Naive thymus-derived CD8-positive, alpha-beta T cell (primary cell): ENCODE data around the gene MT4. TPM values are rescaled to one million over a fixed set of nuclear protein-coding genes. Genes with fewer than 3 reads are reported as not detected.
A peak's percentile ranks its signal among the peaks of the same experiment; 100 is the strongest.

Experiments
- ATAC-seq, 2 donors: fragments of 150-1000 bp; cut with Tn5 transposase in 1 of 2; sonication (Bioruptor Pico), chemical (Tn5 transposase) in 1 of 2; 1 replicate in 1 of 2; 2 replicates in 1 of 2; pipeline ENCODE4 v1.10.0; 2021; ENCODE audit warnings: mild to moderate bottlenecking in 2 of 2, moderate library complexity in 2 of 2
- POLR2A ChIA-PET: fragments of 350-600 bp; sonication (Branson Sonifier 250); formaldehyde crosslinking; loops from one replicate; lab custom pipeline; 2021; ENCODE audit warnings: antibody characterized with exemption; lab: Charles Lee
- DNase-seq, 10 donors: peaks; one replicate each; pipeline versions ENCODE4 v3.0.0 to v3.0.0-alpha.2; 2020 to 2022
- H3K27ac Mint-ChIP-seq, 10 donors: one replicate each; pipeline ENCODE4 v1.8.0; 2020 to 2022; ENCODE audit warnings: mild to moderate bottlenecking in 10 of 10, mixed read lengths in 10 of 10, moderate library complexity in 4 of 10, inconsistent platforms in 1 of 10
- H3K27me3 Mint-ChIP-seq, 5 donors: one replicate each; pipeline ENCODE4 v1.8.0; 2021 to 2022; ENCODE audit warnings: mixed read lengths in 5 of 5
- H3K36me3 Mint-ChIP-seq, 3 donors: one replicate each; pipeline ENCODE4 v1.8.0; 2020 to 2022; ENCODE audit warnings: mixed read lengths in 3 of 3, mild to moderate bottlenecking in 2 of 3, inconsistent platforms in 1 of 3
- H3K4me1 Mint-ChIP-seq, 4 donors: one replicate each; pipeline ENCODE4 v1.8.0; 2021 to 2022; ENCODE audit warnings: mixed read lengths in 4 of 4
- H3K4me3 Mint-ChIP-seq, 10 donors: one replicate each; pipeline ENCODE4 v1.8.0; 2020 to 2022; ENCODE audit warnings: mild to moderate bottlenecking in 10 of 10, mixed read lengths in 10 of 10, moderate library complexity in 6 of 10, inconsistent platforms in 1 of 10
- H3K9me3 Mint-ChIP-seq, 9 donors: one replicate each; pipeline ENCODE4 v1.8.0; 2020 to 2022; ENCODE audit warnings: mixed read lengths in 9 of 9, mild to moderate bottlenecking in 3 of 9, inconsistent platforms in 1 of 9, moderate library complexity in 1 of 9
- polyA plus RNA-seq, 3 donors: library from polyadenylated mRNA; unstranded; fragments of 300-500 nt; fragmentation: Illumina TruSeq; gene quantifications; one replicate each; pipeline ENCODE4 v1.2.3, GENCODE V29; 2021
- total RNA-seq, 8 experiments: library from RNA in 2 of 8; stranded (reverse) in 2 of 8; gene quantifications; one replicate each; pipeline ENCODE4 v1.2.3 and lab custom pipeline; 2021 to 2026

MT4 gene
- total and polyA plus RNA-seq, 5 experiments from 2014 or later: not detected

GRCh38 chr16:56542039-56542438 lies 22.8 kb upstream of the MT4 start:
- H3K27me3 Mint-ChIP-seq: peaks cover 2 to 27% (median 7%) of the 10 kb centered on the region in 5 donors
- no peaks in the 10 kb centered on the region for H3K36me3 Mint-ChIP-seq
- no peak overlapping the region for H3K4me3 Mint-ChIP-seq
- ATAC-seq (no peak), DNase-seq (no peak)
- POLR2A ChIA-PET: no interaction called here
- no peak overlapping the region for H3K27ac Mint-ChIP-seq
- peaks cover 0 to 4% (median 2%) of the 10 kb centered on the region in 4 donors for H3K4me1 Mint-ChIP-seq
- peaks cover 0 to 2% (median 0%) of the 10 kb centered on the region in 9 donors for H3K9me3 Mint-ChIP-seq

GRCh38 chr16:56547120-56547948 lies 17.5 kb upstream of the MT4 start:
- POLR2A ChIA-PET: interaction anchor here (0.6 to 0.8 kb wide), 2 partner anchors 54 to 114 kb away, joined by 3 read pairs; no protein-coding TSS in a partner anchor
- peak in 1 of 10 donors; percentile 16 for DNase-seq
- peak overlapping the region in 6 of 10 donors; percentile 4 to 71 (median 46) for H3K27ac Mint-ChIP-seq
- peaks cover 0 to 6% (median 2%) of the 10 kb centered on the region in 5 donors for H3K27me3 Mint-ChIP-seq
- ATAC-seq: peak in 1 of 2 donors; percentile 56
- H3K9me3 Mint-ChIP-seq: no peaks in the 10 kb centered on the region
- H3K4me3 Mint-ChIP-seq: peak overlapping the region in 2 of 10 donors; percentile 37 to 52
- peaks cover 7 to 18% (median 17%) of the 10 kb centered on the region in 4 donors for H3K4me1 Mint-ChIP-seq
- no peaks in the 10 kb centered on the region for H3K36me3 Mint-ChIP-seq

GRCh38 chr16:56547949-56548567 lies 16.8 kb upstream of the MT4 start:
- H3K4me3 Mint-ChIP-seq: peak overlapping the region in 2 of 10 donors; percentile 37 to 52
- H3K27me3 Mint-ChIP-seq: peaks cover 0 to 6% (median 2%) of the 10 kb centered on the region in 5 donors
- peaks cover 7 to 18% (median 17%) of the 10 kb centered on the region in 4 donors for H3K4me1 Mint-ChIP-seq
- DNase-seq: no peak
- ATAC-seq: no peak
- no peaks in the 10 kb centered on the region for H3K36me3 Mint-ChIP-seq
- H3K9me3 Mint-ChIP-seq: no peaks in the 10 kb centered on the region
- peak overlapping the region in 7 of 10 donors; percentile 4 to 68 (median 47) for H3K27ac Mint-ChIP-seq
- POLR2A ChIA-PET: interaction anchor here (0.6 kb wide), 1 partner anchor 114 kb away, joined by 3 read pairs; no protein-coding TSS in a partner anchor

- Mint-ChIP-seq H3K4me3 (no peak overlapping the region), H3K4me1 (peaks cover 7 to 18% (median 17%) of the 10 kb centered on the region in 4 donors), H3K9me3 (no peaks in the 10 kb centered on the region), H3K27ac (no peak overlapping the region), H3K27me3 (peaks cover 3 to 10% (median 9%) of the 10 kb centered on the region in 5 donors), H3K36me3 (no peaks in the 10 kb centered on the region)
- ATAC-seq (no peak), DNase-seq (no peak)
- POLR2A ChIA-PET: no interaction called here
Observed at GRCh38 chr16:56549161-56549560, 15.7 kb upstream of the MT4 start.

- DNase-seq (no peak), ATAC-seq (no peak)
- POLR2A ChIA-PET: no interaction called here
- Mint-ChIP-seq H3K4me1 (peaks cover 7 to 18% (median 17%) of the 10 kb centered on the region in 4 donors), H3K9me3 (no peaks in the 10 kb centered on the region), H3K27ac (no peak overlapping the region), H3K4me3 (no peak overlapping the region), H3K36me3 (no peaks in the 10 kb centered on the region), H3K27me3 (peaks cover 3 to 11% (median 9%) of the 10 kb centered on the region in 5 donors)
Observed at GRCh38 chr16:56549744-56550385, 15.0 kb upstream of the MT4 start.

- Mint-ChIP-seq H3K4me3 (no peak overlapping the region), H3K4me1 (peaks cover 7 to 15% (median 14%) of the 10 kb centered on the region in 4 donors), H3K27ac (peak overlapping the region in 2 of 10 donors; percentile 33 to 37), H3K9me3 (no peaks in the 10 kb centered on the region), H3K27me3 (peaks cover 6 to 13% (median 10%) of the 10 kb centered on the region in 5 donors), H3K36me3 (no peaks in the 10 kb centered on the region)
- DNase-seq (no peak), ATAC-seq (no peak)
- POLR2A ChIA-PET: no interaction called here
Observed at GRCh38 chr16:56551796-56552738, 12.8 kb upstream of the MT4 start.

GRCh38 chr16:56554441-56554840 lies 10.4 kb upstream of the MT4 start:
- Mint-ChIP-seq H3K36me3 (no peaks in the 10 kb centered on the region), H3K9me3 (no peaks in the 10 kb centered on the region)

GRCh38 chr16:56558024-56558747 lies 6.7 kb upstream of the MT4 start:
- no peak overlapping the region for H3K4me3 Mint-ChIP-seq
- peaks cover 0 to 4% (median 0%) of the 10 kb centered on the region in 4 donors for H3K4me1 Mint-ChIP-seq
- H3K27me3 Mint-ChIP-seq: peaks cover 11 to 49% (median 17%) of the 10 kb centered on the region in 5 donors
- no peaks in the 10 kb centered on the region for H3K36me3 Mint-ChIP-seq
- no peaks in the 10 kb centered on the region for H3K9me3 Mint-ChIP-seq
- no peak for DNase-seq
- no peak for ATAC-seq
- H3K27ac Mint-ChIP-seq: peak overlapping the region in 2 of 10 donors; percentile 7 to 85
- POLR2A ChIA-PET: interaction anchor here (1.1 kb wide), 1 partner anchor 31 kb away, joined by 3 read pairs; the partner anchor contains the start of gene MT3

More at GRCh38 chr16:56554441-56554840, 10.4 kb upstream of the MT4 start:
- DNase-seq: no peak
- ATAC-seq: no peak
- no peak overlapping the region for H3K4me3 Mint-ChIP-seq
- no peaks in the 10 kb centered on the region for H3K4me1 Mint-ChIP-seq
- H3K27ac Mint-ChIP-seq: no peak overlapping the region
- H3K27me3 Mint-ChIP-seq: peaks cover 10 to 30% (median 13%) of the 10 kb centered on the region in 5 donors
- POLR2A ChIA-PET: no interaction called here

GRCh38 chr16:56559109-56559508 lies 5.8 kb upstream of the MT4 start:
- Mint-ChIP-seq H3K36me3 (no peaks in the 10 kb centered on the region), H3K9me3 (no peaks in the 10 kb centered on the region), H3K27me3 (peaks cover 7 to 40% (median 16%) of the 10 kb centered on the region in 5 donors), H3K27ac (no peak overlapping the region), H3K4me3 (no peak overlapping the region), H3K4me1 (peaks cover 0 to 4% (median 0%) of the 10 kb centered on the region in 4 donors)
- POLR2A ChIA-PET: no interaction called here
- ATAC-seq (no peak), DNase-seq (no peak)

- Mint-ChIP-seq H3K9me3 (no peaks in the 10 kb centered on the region), H3K27ac (no peak overlapping the region), H3K27me3 (peaks cover 7 to 39% (median 14%) of the 10 kb centered on the region in 5 donors), H3K4me3 (no peak overlapping the region), H3K36me3 (no peaks in the 10 kb centered on the region), H3K4me1 (peaks cover 0 to 4% (median 0%) of the 10 kb centered on the region in 4 donors)
- POLR2A ChIA-PET: no interaction called here
- DNase-seq (no peak), ATAC-seq (no peak)
Observed at GRCh38 chr16:56560447-56560846, 4.4 kb upstream of the MT4 start.

- POLR2A ChIA-PET: no interaction called here
- no peak overlapping the region for H3K27ac Mint-ChIP-seq
- H3K9me3 Mint-ChIP-seq: no peaks in the 10 kb centered on the region
- peaks cover 0 to 4% (median under 1%) of the 10 kb centered on the region in 4 donors for H3K4me1 Mint-ChIP-seq
- no peak for ATAC-seq
- H3K4me3 Mint-ChIP-seq: no peak overlapping the region
- peaks cover 5 to 39% (median 13%) of the 10 kb centered on the region in 5 donors for H3K27me3 Mint-ChIP-seq
- no peak for DNase-seq
- no peaks in the 10 kb centered on the region for H3K36me3 Mint-ChIP-seq
Observed at GRCh38 chr16:56561126-56561525, 3.7 kb upstream of the MT4 start.
